Measurements from ENCODE around the gene PDGFC. TPM values are rescaled to one million over a fixed set of nuclear protein-coding genes. Genes with fewer than 3 reads are reported as not detected.

PDGFC gene
- total RNA-seq, 2 donors from 2014 or later: 3.9 to 8.3 TPM

DNA sequence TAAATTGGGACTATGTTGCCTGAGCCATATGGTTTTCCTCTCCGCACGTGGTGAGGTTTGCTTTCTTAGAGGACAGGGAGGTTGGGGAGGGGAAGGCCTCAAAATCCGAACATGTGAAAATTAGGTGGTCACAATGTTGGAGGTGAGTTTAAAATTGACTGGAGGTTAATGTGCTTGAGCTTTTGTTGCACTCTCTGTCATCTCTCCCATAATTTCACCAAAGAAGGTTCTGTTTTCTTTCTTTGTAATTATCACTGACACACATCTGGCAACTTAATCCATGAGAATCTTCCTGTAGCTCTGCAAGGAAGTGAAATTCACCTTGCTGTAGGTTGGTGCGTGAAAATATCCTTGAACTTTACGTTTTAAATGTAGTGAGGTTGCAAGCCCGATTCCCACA lies 225.5 kb downstream of the PDGFC start:
- Histone ChIP-seq H3K27me3 (no peaks in the 10 kb centered on the region), H3K4me3 (no peak overlapping the region), H3K4me1 (no peaks in the 10 kb centered on the region), H3K36me3 (no peaks in the 10 kb centered on the region), H3K27ac (no peak overlapping the region), H3K9me3 (no peaks in the 10 kb centered on the region), H3K9ac (ENCODE audit: low read depth in 2 of 2, low read length in 2 of 2) (no peak overlapping the region)
- DNase-seq: no peak
- TF ChIP-seq, protein P1, sequence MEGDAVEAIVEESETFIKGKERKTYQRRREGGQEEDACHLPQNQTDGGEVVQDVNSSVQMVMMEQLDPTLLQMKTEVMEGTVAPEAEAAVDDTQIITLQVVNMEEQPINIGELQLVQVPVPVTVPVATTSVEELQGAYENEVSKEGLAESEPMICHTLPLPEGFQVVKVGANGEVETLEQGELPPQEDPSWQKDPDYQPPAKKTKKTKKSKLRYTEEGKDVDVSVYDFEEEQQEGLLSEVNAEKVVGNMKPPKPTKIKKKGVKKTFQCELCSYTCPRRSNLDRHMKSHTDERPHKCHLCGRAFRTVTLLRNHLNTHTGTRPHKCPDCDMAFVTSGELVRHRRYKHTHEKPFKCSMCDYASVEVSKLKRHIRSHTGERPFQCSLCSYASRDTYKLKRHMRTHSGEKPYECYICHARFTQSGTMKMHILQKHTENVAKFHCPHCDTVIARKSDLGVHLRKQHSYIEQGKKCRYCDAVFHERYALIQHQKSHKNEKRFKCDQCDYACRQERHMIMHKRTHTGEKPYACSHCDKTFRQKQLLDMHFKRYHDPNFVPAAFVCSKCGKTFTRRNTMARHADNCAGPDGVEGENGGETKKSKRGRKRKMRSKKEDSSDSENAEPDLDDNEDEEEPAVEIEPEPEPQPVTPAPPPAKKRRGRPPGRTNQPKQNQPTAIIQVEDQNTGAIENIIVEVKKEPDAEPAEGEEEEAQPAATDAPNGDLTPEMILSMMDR (IDR thresholded peaks at IDR 0.05): no peak
- intact Hi-C loops (cut with DNase I): no loop called here

DNA sequence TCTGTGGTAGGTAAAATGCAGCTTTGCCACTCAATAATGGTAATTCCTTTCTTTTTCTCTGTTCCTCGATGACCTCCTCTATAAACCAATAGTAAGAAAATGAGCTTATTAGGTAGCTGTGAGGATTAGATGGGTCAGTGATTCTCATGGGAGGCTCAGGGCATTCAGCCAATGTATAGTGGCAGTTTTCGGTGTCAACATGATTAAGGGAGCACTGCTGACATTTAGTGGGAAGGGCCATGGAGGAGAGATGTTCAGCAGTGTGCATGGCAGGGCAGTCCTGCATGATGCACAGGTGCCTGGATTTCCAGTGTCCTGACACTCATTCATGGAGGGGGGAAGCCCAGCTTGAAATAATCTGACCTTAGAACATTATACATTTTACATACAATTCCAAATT lies 232.8 kb downstream of the PDGFC start:
- DNase-seq: no peak
- intact Hi-C loops (cut with DNase I): no loop called here
- no peaks in the 10 kb centered on the region for H3K4me1 ChIP-seq
- TF ChIP-seq, protein P1 (IDR thresholded peaks at IDR 0.05): no peak
- no peaks in the 10 kb centered on the region for H3K27me3 ChIP-seq
- H3K9me3 ChIP-seq: no peaks in the 10 kb centered on the region
- H3K27ac ChIP-seq: no peak overlapping the region
- H3K4me3 ChIP-seq: no peak overlapping the region
- H3K36me3 ChIP-seq: no peaks in the 10 kb centered on the region
- no peak overlapping the region for H3K9ac ChIP-seq (ENCODE audit: low read depth in 2 of 2, low read length in 2 of 2)

DNA sequence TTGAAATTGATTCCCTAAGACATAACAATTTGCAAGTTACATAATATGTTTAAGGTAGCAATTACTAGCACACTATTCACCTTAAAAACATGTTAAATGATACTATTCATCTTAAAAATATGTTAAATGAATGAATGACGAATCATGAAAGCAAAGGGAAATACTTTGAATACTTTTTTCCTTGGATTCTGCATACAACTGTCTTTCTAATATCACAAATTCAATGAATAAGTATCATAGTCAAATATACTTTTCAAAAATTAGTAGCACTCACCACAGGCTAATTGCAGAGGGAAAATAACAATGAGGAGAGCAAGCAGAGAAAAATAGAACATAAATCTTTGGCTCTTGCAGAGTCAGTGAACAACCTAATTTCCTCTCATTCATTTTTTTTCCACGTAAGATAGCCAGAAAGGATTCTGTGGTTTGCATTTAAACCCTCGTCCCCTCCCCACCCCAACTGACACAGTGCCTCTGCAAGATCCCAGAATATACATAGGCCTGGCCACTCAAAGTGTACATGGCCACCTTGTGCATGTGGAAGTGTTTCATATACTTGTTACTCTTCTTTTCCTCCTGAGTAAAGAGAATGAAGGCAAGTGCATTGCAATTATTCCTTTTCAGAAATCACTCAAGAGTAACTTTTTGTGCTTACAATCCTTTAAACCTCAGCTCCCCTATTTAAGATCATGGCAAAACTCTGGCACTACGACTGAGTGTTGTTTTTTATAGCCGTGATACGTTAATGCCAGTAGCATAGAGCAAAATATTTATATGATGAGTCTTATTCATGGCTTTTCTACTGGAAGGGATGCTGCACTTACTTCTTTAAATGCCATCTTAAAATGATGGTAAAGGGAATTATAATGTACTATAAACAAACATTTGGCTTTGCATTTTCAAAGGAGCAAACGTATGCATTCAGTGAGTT lies 236.4 kb downstream of the PDGFC start:
- no peak overlapping the region for H3K9ac ChIP-seq (ENCODE audit: low read depth in 2 of 2, low read length in 2 of 2)
- H3K27ac ChIP-seq: no peak overlapping the region
- TF ChIP-seq, protein P1 (IDR thresholded peaks at IDR 0.05): no peak

GRCh38 chr4:156733582-156733981 lies 238.0 kb downstream of the PDGFC start:
- H3K9ac ChIP-seq (ENCODE audit: low read depth in 2 of 2, low read length in 2 of 2): no peak overlapping the region
- TF ChIP-seq, protein P1 (IDR thresholded peaks at IDR 0.05): no peak
- no peak overlapping the region for H3K27ac ChIP-seq
- H3K27me3 ChIP-seq: no peaks in the 10 kb centered on the region
- intact Hi-C loops (cut with DNase I): no loop called here
- H3K4me3 ChIP-seq: no peak overlapping the region
- H3K4me1 ChIP-seq: no peaks in the 10 kb centered on the region
- DNase-seq: no peak
- no peaks in the 10 kb centered on the region for H3K36me3 ChIP-seq
- no peaks in the 10 kb centered on the region for H3K9me3 ChIP-seq

More for the DNA sequence above, 236.4 kb downstream of the PDGFC start:
- H3K27me3 ChIP-seq: no peaks in the 10 kb centered on the region
- no peak overlapping the region for H3K4me3 ChIP-seq
- DNase-seq: no peak
- H3K9me3 ChIP-seq: no peaks in the 10 kb centered on the region
- H3K36me3 ChIP-seq: no peaks in the 10 kb centered on the region
- intact Hi-C loops (cut with DNase I): no loop called here
- no peaks in the 10 kb centered on the region for H3K4me1 ChIP-seq

DNA sequence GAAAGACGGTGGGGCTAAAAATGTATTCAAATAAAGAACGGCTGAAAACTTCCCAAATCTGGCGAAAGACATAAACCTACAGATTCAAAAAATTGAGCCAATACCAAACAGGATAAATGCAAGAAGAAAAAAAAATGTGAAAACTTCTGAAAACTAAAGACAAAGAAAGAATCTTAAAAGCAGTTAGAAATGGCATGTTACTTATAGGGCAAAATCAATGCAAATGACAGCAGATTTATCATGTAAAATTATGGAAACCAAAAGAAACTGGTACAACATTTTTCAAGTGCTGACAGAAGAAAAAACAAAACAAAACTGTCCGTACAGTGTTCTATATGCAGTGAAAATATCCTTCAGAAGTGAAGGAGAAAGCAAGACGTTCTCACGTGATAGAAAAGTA lies 239.0 kb downstream of the PDGFC start:
- TF ChIP-seq, protein P1 (IDR thresholded peaks at IDR 0.05): no peak
- Histone ChIP-seq H3K9me3 (no peaks in the 10 kb centered on the region), H3K27me3 (no peaks in the 10 kb centered on the region), H3K4me3 (no peak overlapping the region), H3K4me1 (no peaks in the 10 kb centered on the region), H3K36me3 (no peaks in the 10 kb centered on the region), H3K9ac (ENCODE audit: low read depth in 2 of 2, low read length in 2 of 2) (no peak overlapping the region), H3K27ac (no peak overlapping the region)
- intact Hi-C loops (cut with DNase I): no loop called here
- DNase-seq: no peak

All from colonic mucosa (tissue), 4 donors.